Activated T-helper 9 cell treated with anti-CD3 and anti-CD28 coated beads, Interleukin-2, amount 50 U/mL, for 16 hours (primary cell): ENCODE measurements around the gene DGKQ.
"Not testable (repeated sequence)": the region's sequence is repeated elsewhere in the genome, so short reads cannot be mapped to it uniquely, and the experiment has no call there.

Source experiments
- DNase-seq: peaks from one replicate; pipeline ENCODE4 v3.0.0-alpha.2; 2020; ENCODE audit warnings: low read depth

The DGKQ gene

DNA sequence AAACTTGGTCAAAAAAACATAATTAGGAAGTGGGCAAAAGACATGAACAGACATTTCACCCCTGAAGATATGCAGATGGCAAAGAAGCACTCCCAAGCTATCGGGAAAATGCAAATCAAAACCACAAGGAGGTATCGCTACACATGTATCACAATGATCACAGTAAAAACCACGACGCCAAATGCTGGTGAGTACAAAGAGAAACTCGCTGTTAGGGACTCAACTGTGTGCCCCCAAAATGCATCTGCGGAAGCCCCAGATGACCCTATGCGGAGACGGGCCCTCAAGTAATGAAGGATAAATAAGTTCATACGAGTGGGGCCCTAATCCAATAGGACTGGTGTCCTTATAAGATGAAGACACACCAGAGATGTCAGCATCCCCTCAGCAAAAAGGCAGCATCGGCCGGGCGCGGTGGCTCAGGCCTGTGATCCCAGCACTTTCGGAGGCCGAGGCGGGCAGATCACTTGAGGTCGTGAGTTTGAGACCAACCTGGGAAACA is 51.5 kb downstream of the DGKQ start:
- no peak for DNase-seq

DNA sequence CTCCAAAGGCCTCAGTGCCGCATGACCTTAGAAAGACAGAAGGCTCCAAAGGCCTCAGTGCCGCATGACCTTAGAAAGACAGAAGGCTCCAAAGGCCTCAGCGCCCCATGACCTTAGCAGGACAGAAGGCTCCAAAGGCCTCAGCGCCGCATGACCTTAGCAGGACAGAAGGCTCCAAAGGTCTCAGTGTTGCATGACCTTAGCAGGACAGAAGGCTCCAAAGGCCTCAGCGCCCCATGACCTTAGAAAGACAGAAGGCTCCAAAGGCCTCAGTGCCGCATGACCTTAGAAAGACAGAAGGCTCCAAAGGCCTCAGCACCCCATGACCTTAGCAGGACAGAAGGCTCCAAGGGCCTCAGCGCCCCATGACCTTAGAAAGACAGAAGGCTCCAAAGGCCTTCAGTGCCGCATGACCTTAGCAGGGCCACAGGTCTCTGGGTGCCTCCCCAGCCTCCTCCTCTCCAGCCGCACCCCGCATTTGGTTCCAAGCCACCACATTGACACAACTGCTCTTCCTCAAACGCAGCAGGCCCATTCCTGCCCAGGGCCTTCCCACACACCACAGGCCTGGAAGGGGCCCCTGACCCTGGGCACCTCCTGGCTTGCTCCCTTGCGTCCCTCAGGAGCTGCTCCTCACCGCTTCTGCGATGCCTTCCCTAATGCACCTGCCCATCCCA is 54.2 kb downstream of the DGKQ start:
- not testable (repeated sequence) for DNase-seq

DNA sequence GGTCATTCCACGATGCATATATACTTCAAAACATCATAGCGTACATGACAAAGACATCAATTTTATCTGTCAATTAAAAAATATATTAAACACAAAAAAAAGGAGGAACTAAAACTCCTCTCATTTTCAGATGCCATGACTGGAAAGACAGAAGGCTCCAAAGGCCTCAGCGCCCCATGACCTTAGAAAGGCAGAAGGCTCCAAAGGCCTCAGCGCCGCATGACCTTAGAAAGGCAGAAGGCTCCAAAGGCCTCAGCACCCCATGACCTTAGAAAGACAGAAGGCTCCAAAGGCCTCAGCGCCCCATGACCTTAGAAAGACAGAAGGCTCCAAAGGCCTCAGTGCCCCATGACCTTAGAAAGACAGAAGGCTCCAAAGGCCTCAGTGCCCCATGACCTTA is 54.8 kb downstream of the DGKQ start:
- DNase-seq, result not testable (repeated sequence)

- DNase-seq, result no peak
Observed at GRCh38 chr4:917992-918391, 55.4 kb downstream of the DGKQ start.

DNA sequence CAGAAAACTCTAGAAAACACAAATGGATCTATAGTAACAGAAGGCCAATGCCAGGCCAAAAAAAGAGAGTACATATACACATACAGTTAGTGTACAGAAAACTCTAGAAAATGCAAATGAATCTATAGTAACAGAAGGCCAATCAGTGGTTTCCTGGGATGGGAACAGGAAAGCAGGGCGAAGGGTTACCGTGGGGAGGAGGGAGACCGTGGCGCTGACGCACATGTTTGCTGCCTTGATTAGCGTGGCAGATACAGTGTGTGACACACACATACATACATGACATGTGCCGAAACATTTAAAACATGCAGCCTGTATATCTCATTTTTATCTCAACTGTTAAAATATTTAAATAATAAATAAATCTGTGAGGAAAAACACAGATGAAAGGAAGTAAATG is 55.9 kb downstream of the DGKQ start:
- no peak for DNase-seq

GRCh38 chr4:915595-915994 is 57.8 kb downstream of the DGKQ start:
- DNase-seq, result no peak

DNA sequence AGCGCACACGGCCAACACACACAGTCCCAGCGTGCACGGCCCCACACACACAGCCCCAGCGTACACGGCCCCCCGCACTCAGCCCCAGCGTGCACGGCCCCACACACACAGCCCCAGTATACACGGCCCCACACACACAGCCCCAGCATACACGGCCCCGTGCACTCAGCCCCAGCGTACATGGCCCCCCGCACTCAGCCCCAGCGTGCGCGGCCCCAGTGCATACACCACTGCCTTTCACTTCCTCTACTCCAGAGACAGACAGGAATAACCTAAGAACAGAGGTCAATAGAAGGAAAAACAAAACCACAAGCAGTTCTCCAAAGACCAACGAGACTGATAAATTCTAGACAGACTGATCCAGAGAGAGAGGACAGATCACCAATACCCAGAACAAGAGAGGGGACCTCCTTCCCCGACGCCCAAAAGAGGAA is 58.3 kb downstream of the DGKQ start:
- no peak for DNase-seq

- no peak for DNase-seq
Observed at GRCh38 chr4:914531-914930, 58.8 kb downstream of the DGKQ start.

- no peak for DNase-seq
Observed at GRCh38 chr4:913280-913618, 60.1 kb downstream of the DGKQ start.

DNA sequence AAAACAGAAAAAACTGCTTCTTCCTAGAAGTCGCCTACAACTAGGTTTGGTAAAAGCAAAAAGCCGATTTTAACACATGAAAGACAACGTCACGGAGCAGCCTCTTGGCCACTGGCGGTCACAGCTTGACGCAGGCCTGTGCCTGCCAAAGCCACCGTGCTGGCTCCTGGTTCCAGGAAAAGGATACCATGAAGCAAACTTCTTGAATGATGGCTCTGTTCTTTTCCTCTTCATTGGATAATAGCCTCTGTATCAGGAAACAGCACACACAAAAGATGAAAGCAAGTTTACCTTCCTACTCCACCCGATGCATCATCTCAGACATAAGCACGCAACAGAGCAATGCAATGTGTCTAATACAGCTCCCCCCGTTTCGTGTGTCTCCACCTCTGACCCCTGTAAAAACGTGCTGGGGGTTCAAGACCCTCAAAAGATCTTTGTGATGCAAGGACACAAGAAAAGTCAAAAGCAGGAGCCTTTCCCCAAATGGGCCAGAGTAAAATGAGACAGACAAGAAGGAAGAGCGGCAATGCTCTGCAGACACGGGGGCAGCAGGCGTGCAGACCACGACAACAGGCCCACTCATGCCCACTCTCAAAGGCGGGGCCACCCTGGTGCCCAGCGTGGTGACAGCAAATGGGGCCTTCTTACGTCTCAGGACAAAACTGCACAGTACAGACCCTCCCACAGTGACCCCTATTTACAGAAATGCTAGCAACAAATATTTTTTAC is 60.7 kb downstream of the DGKQ start:
- no peak for DNase-seq

GRCh38 chr4:911871-912490 is 61.4 kb downstream of the DGKQ start:
- no peak for DNase-seq

DNA sequence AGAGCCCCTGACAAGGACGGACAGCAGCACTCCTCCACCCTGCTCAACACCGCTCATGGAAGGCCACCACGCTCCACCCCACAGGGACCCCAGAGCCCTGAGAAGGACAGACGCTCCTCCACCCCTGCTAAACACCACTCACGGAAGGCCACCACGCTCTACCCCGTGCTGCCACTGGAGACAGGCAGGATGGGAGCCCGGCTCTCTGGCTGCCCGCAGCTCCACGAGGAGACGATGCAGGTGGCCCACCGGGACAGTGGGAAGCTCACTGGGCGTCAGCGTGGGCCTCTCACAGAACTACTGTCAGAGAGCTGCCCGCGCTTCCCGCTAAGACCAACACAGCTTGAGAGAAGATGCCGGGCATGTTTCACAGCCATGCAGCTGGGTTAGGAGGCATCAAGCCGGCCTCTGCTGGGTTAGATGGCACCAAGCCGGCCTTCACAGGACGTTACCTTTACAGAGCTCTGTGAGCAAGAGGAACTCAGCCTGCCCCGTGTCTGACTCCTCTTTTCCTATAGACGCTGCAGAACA is 62.1 kb downstream of the DGKQ start:
- no peak for DNase-seq

- DNase-seq, result no peak
Observed at GRCh38 chr4:910366-911091, 62.8 kb downstream of the DGKQ start.

GRCh38 chr4:909821-910220 is 63.5 kb downstream of the DGKQ start:
- no peak for DNase-seq

DNA sequence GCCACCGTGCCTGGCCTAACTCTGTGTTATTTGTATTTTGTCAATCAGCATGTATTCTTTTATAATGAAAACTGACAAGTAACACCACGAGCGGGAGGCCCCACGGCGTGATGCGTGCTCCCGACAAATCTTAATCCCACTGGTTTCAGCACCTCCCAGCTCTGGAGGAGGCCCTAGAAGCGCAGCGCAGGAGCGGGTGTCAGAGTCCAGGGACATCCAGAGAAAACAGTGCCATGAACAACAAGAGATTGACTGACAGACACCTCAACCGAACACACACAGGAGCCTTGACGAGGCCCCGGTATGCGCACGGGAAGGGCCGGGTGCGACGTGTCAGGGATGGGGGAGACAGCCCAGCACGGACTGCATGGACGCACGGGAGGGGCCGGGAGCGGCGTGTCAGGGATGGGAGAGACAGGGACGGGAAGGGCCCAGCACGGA is 64.2 kb downstream of the DGKQ start:
- no peak for DNase-seq
